Hepatocyte (in vitro differentiated cells): ENCODE results near the gene PIK3R5.

Experiments used
- CTCF ChIP-seq: fragments of 200-600 bp; sonication (generic); IDR thresholded peaks from 2 replicates; pipeline ENCODE4 v1.5.1; 2016; ENCODE audit warnings: antibody characterized with exemption, mild to moderate bottlenecking; ENCODE audit not compliant: poor library complexity
- EZH2 ChIP-seq: fragments of 200-600 bp; sonication (generic); IDR thresholded peaks from 2 replicates; pipeline ENCODE4 v1.6.1; 2016; ENCODE audit warnings: antibody characterized with exemption, mild to moderate bottlenecking, borderline replicate concordance
- EZH2phosphoT487 ChIP-seq: fragments of 200-600 bp; sonication (generic); IDR thresholded peaks from one replicate; pipeline ENCODE4 v1.6.1; 2018; ENCODE audit warnings: antibody characterized with exemption, mild to moderate bottlenecking, low read depth, moderate library complexity; ENCODE audit not compliant: unreplicated experiment, severe bottlenecking

- TF ChIP-seq CTCF = no peak
- no peak for TF ChIP-seq EZH2
- TF ChIP-seq EZH2phosphoT487 = no peak
These were observed 39.7 kb downstream of the PIK3R5 start for GRCh38 chr17:8925808-8926207.
